Smooth muscle cell (in vitro differentiated cells): ENCODE data around the gene MDM1. TPM values are rescaled to one million over a fixed set of nuclear protein-coding genes. Genes with fewer than 3 reads are reported as not detected.

Experiments
- DNase-seq: peaks from one replicate; lab custom pipeline; 2025; ENCODE audit not compliant: unreplicated experiment; lab: John Stamatoyannopoulos, UW
- H2AFZ ChIP-seq: fragments of 200-600 bp; sonication (generic); 2 replicates; pipeline ENCODE4 v1.6.0; 2016; ENCODE audit warnings: antibody characterized with exemption, low read depth, mild to moderate bottlenecking
- H3F3A ChIP-seq: fragments of 200-600 bp; sonication (generic); 2 replicates; pipeline ENCODE4 v1.6.0; 2017; ENCODE audit warnings: antibody characterized with exemption, low read depth
- H3K27ac ChIP-seq: fragments of 200-600 bp; sonication (generic); 2 replicates; pipeline ENCODE4 v1.5.1; 2016; ENCODE audit warnings: low read depth, mild to moderate bottlenecking
- H3K27me3 ChIP-seq: fragments of 200-600 bp; sonication (generic); 2 replicates; pipeline ENCODE4 v1.6.1; 2016; ENCODE audit warnings: low read depth, mild to moderate bottlenecking
- H3K36me3 ChIP-seq: fragments of 200-600 bp; sonication (generic); 2 replicates; pipeline ENCODE4 v1.5.1; 2016; ENCODE audit warnings: low read depth
- H3K4me1 ChIP-seq: fragments of 200-600 bp; sonication (generic); 2 replicates; pipeline ENCODE4 v1.5.1; 2016; ENCODE audit warnings: low read depth
- H3K4me2 ChIP-seq: fragments of 200-600 bp; sonication (generic); 2 replicates; pipeline ENCODE4 v1.6.0; 2016; ENCODE audit warnings: mild to moderate bottlenecking
- H3K4me3 ChIP-seq: fragments of 200-600 bp; sonication (generic); 2 replicates; pipeline ENCODE4 v1.5.1; 2016; ENCODE audit warnings: mild to moderate bottlenecking
- H3K79me2 ChIP-seq: fragments of 200-600 bp; sonication (generic); 2 replicates; pipeline ENCODE4 v1.6.0; 2016; ENCODE audit warnings: low read depth, mild to moderate bottlenecking
- H3K9ac ChIP-seq: fragments of 200-600 bp; sonication (generic); 2 replicates; pipeline ENCODE4 v1.6.0; 2016; ENCODE audit warnings: low read depth
- H3K9me3 ChIP-seq: fragments of 200-600 bp; sonication (generic); replicated peaks from 2 replicates; pipeline ENCODE4 v1.5.1; 2016; ENCODE audit warnings: low read depth
- H4K20me1 ChIP-seq: fragments of 200-600 bp; sonication (generic); 2 replicates; pipeline ENCODE4 v1.6.0; 2016; ENCODE audit warnings: low read depth
- CTCF ChIP-seq: fragments of 200-600 bp; sonication (generic); IDR thresholded peaks from 2 replicates; pipeline ENCODE4 v1.5.1; 2017; ENCODE audit warnings: borderline replicate concordance, mild to moderate bottlenecking, antibody characterized with exemption; ENCODE audit not compliant: insufficient read depth, poor library complexity, severe bottlenecking
- WGBS: methylation state at CpG from one replicate; pipeline ENCODE4 v1.1.7; 2016; ENCODE audit warnings: low lambda C conversion rate; 5-methylcytosine and 5-hydroxymethylcytosine counted together
- polyA plus RNA-seq: library from polyadenylated mRNA; unstranded; fragments of >200 nt; fragmentation: Nextera tagmentation; extraction: Ambion mirVana; gene quantifications from 2 replicates; pipeline ENCODE4 v1.2.1, GENCODE V29; 2016
- total RNA-seq: library from RNA; depleted of rRNA; stranded (reverse); fragments of >200 nt; gene quantifications from 2 replicates; pipeline ENCODE4 v1.2.3, GENCODE V29; 2014

Gene MDM1
- total and polyA plus RNA-seq, 2 experiments from 2014 or later: 5.4 to 15.9 TPM

- Histone ChIP-seq H2AFZ (no peak overlapping the region), H3K9me3 (no peaks in the 10 kb centered on the region), H3K36me3 (no peaks in the 10 kb centered on the region), H3K79me2 (no peaks in the 10 kb centered on the region), H3F3A (no peaks in the 10 kb centered on the region), H3K27me3 (no peaks in the 10 kb centered on the region), H3K27ac (no peak overlapping the region), H3K4me2 (no peak overlapping the region), H3K4me3 (no peak overlapping the region), H3K4me1 (peaks cover 5% of the 10 kb centered on the region), H3K9ac (no peak overlapping the region), H4K20me1 (no peaks in the 10 kb centered on the region)
- no peak for DNase-seq
- no peak for TF ChIP-seq CTCF
Observed at GRCh38 chr12:68272732-68273131, 59.4 kb downstream of the MDM1 start.

GRCh38 chr12:68271346-68271745, 60.8 kb downstream of the MDM1 start:
- Histone ChIP-seq H3K27ac (peak overlapping the region; percentile 27), H2AFZ (peak overlapping the region; percentile 35), H3K79me2 (no peaks in the 10 kb centered on the region), H3K4me2 (no peak overlapping the region), H3K4me3 (no peak overlapping the region), H3F3A (no peaks in the 10 kb centered on the region), H3K36me3 (no peaks in the 10 kb centered on the region), H3K9me3 (no peaks in the 10 kb centered on the region), H3K27me3 (no peaks in the 10 kb centered on the region), H3K4me1 (no peaks in the 10 kb centered on the region), H3K9ac (no peak overlapping the region), H4K20me1 (no peaks in the 10 kb centered on the region)
- no peak for TF ChIP-seq CTCF
- WGBS: 58% methylated on average over 8 of the region's 8 CpGs
- no peak for DNase-seq

- DNase-seq: no peak
- Histone ChIP-seq H3K4me2 (no peak overlapping the region), H3K4me1 (no peaks in the 10 kb centered on the region), H2AFZ (no peak overlapping the region), H3F3A (no peaks in the 10 kb centered on the region), H3K9me3 (no peaks in the 10 kb centered on the region), H3K4me3 (no peak overlapping the region), H3K79me2 (no peaks in the 10 kb centered on the region), H3K27me3 (no peaks in the 10 kb centered on the region), H3K9ac (no peak overlapping the region), H3K36me3 (no peaks in the 10 kb centered on the region), H3K27ac (no peak overlapping the region), H4K20me1 (no peaks in the 10 kb centered on the region)
- TF ChIP-seq CTCF: no peak
- WGBS: 94% methylated on average over 3 of the region's 3 CpGs
Observed at GRCh38 chr12:68270358-68270757, 61.8 kb downstream of the MDM1 start.

GRCh38 chr12:68269779-68270178, 62.4 kb downstream of the MDM1 start:
- H3K79me2 ChIP-seq: no peaks in the 10 kb centered on the region
- no peak overlapping the region for H3K4me3 ChIP-seq
- H3K27ac ChIP-seq: no peak overlapping the region
- TF ChIP-seq CTCF: no peak
- no peak overlapping the region for H2AFZ ChIP-seq
- H3K36me3 ChIP-seq: no peaks in the 10 kb centered on the region
- H4K20me1 ChIP-seq: no peaks in the 10 kb centered on the region
- no peaks in the 10 kb centered on the region for H3K9me3 ChIP-seq
- no peak overlapping the region for H3K9ac ChIP-seq
- H3K4me2 ChIP-seq: no peak overlapping the region
- no peaks in the 10 kb centered on the region for H3K4me1 ChIP-seq
- H3K27me3 ChIP-seq: no peaks in the 10 kb centered on the region
- no peaks in the 10 kb centered on the region for H3F3A ChIP-seq
- 88% methylated on average over 2 of the region's 2 CpGs for WGBS
- no peak for DNase-seq
